Measurements from ENCODE around the gene ABCB9.
A peak's percentile ranks its signal among the peaks of the same experiment; 100 is the strongest.

Gene ABCB9

DNA sequence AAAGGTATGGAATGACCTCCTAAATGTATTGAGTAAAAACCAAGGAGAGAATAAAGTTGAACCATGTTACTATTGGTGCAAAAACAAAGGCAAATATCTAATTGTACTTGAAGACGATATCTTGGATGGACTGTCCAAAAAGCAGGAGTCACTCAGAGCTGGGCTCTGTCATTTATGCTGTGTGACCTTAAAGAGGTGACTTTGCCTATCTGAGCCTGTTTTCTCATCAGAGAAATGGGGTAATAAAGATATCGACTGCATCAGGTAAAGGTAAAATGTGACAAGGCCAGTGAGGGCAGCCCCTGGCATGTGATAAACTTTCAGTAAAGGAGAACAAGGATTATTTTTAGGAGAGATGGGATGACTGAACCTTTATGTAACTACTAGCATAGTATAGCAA is 1.8 kb upstream of the ABCB9 start:
- no peak for FAIRE-seq
- DNase-seq (ENCODE audit: insufficient read length, low spot score) = no peak
- TF ChIP-seq POU2F2 (IDR thresholded peaks at IDR 0.05; ENCODE audit: low read depth, low read length) = no peak
- no peak for TF ChIP-seq POLR2AphosphoS5 (IDR thresholded peaks at IDR 0.05; ENCODE audit: low read depth, low read length)
- no peak for TF ChIP-seq PAX5 (IDR thresholded peaks at IDR 0.05; ENCODE audit: insufficient read depth, low read length, severe bottlenecking)
- no peak for TF ChIP-seq TAF1 (IDR thresholded peaks at IDR 0.05; ENCODE audit: low read depth, low read length)
- TF ChIP-seq SPI1 (IDR thresholded peaks at IDR 0.05; ENCODE audit: low read depth, low read length) = no peak
- TF ChIP-seq POLR2A (IDR thresholded peaks at IDR 0.05; ENCODE audit: low read depth, low read length) = no peak

DNA sequence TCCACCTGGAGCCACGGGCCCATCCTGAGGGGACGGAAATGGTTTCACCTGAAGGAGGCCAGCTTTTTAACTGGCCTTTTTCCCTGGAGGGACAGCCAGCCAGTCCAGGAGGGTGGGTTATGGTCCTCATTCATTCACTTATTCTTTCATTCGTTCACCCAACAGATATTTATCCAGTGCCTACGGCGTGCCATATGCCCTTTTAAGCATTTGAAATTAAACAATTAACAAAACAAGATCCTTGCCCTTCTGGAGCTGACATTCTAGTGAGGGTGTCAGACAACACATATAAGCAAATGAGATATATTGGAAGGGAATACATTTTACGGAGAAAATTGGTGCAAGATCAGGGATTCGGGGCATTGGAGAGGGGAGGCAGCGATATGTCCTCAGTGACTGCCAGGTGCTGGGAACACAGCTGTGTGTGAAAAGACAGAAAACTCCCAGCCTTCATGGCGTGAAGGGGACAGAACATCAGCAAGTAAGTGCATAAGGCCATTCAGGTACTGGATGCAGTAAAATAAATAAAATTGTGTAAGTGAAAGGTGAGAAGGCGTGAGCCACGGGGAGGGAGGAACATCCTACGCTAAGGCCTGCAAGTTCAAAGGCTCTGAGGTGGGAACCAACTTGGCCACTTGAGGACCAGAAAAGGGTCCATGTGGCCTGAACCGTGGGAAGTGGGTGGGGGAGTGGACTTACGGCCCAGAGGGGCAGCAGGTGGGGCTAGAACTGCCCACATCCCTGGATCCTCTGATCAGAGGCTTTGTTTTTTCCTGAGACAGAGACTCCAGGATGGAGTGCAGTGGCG is 684 bp upstream of the ABCB9 start:
- DNase-seq (ENCODE audit: insufficient read length, low spot score) (no peak), FAIRE-seq (no peak)
- TF ChIP-seq POLR2A (IDR thresholded peaks at IDR 0.05; ENCODE audit: low read depth, low read length) (no peak), SPI1 (IDR thresholded peaks at IDR 0.05; ENCODE audit: low read depth, low read length) (no peak), PAX5 (IDR thresholded peaks at IDR 0.05; ENCODE audit: insufficient read depth, low read length, severe bottlenecking) (no peak), POLR2AphosphoS5 (IDR thresholded peaks at IDR 0.05; ENCODE audit: low read depth, low read length) (no peak), TAF1 (IDR thresholded peaks at IDR 0.05; ENCODE audit: low read depth, low read length) (no peak), POU2F2 (IDR thresholded peaks at IDR 0.05; ENCODE audit: low read depth, low read length) (no peak)

DNA sequence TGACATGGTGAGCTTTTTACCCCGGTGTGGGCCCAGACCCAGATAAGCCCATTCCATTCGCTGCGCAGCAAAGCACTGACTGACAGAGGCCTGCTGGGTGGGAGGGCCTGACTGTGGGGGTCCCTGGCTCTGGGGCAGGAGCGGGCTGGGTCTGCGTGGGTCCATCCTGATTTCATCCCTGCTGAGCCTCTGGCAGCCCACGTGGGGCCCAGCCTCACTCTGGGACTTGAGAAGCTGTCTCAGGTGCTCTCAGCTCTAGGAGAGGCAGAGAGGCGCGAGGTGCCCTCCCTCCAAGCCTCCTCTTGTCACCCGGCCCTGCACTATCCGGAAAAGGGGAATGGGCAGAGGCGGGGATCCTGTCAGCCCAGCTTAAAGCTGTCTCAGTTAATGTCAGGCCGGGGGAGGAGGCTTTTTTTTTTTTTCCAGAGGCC is 927 bp downstream of the ABCB9 start:
- FAIRE-seq = no peak
- no peak for TF ChIP-seq POLR2A (IDR thresholded peaks at IDR 0.05; ENCODE audit: low read depth, low read length)
- TF ChIP-seq TAF1 (IDR thresholded peaks at IDR 0.05; ENCODE audit: low read depth, low read length) = no peak
- no peak for TF ChIP-seq SPI1 (IDR thresholded peaks at IDR 0.05; ENCODE audit: low read depth, low read length)
- no peak for TF ChIP-seq POU2F2 (IDR thresholded peaks at IDR 0.05; ENCODE audit: low read depth, low read length)
- no peak for TF ChIP-seq POLR2AphosphoS5 (IDR thresholded peaks at IDR 0.05; ENCODE audit: low read depth, low read length)
- TF ChIP-seq PAX5 (IDR thresholded peaks at IDR 0.05; ENCODE audit: insufficient read depth, low read length, severe bottlenecking) = no peak
- no peak for DNase-seq (ENCODE audit: insufficient read length, low spot score)

DNA sequence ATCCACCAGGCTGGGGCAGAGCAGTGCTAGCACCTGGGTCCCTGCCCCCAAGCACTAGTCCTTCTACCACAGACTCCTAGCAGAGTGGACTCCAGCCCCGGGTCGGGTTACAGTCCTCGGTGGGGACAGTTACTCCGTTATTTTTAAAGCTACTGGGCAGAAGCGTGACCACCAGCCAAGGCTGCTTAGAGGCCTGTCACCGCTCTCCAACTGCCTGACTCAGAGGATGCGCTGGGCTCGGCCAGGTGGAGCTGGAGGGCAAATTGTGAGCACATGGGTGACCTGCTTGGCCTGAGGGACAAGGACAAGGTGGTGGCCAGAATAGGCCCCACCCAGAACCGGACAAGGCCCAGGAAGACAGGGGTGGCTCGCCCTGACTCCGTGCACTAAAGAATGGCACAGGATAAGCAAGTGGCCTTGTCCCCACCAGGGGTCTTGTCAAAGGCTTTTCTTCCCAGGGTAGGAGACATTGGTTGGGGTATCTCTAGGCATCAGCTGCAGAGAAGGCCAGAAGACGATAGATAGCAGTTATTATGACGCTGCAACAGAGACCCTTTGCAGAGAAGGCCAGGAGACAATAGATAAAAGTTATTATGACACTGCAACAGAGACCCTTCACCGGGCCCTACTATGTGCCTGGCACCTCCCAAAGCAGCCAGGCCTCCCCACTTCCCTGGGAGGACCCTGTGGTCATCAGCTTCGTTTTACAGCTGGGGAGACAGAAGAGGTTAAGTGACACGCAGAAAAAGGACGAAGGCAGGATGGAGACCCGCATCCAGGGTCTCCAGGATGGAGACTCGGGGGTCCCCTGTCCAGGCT is 1.6 kb downstream of the ABCB9 start:
- no peak for FAIRE-seq
- TF ChIP-seq TAF1 (IDR thresholded peaks at IDR 0.05; ENCODE audit: low read depth, low read length) (no peak), POLR2AphosphoS5 (IDR thresholded peaks at IDR 0.05; ENCODE audit: low read depth, low read length) (no peak), POU2F2 (IDR thresholded peaks at IDR 0.05; ENCODE audit: low read depth, low read length) (no peak), POLR2A (IDR thresholded peaks at IDR 0.05; ENCODE audit: low read depth, low read length) (no peak), PAX5 (IDR thresholded peaks at IDR 0.05; ENCODE audit: insufficient read depth, low read length, severe bottlenecking) (no peak), SPI1 (IDR thresholded peaks at IDR 0.05; ENCODE audit: low read depth, low read length) (no peak)
- no peak for DNase-seq (ENCODE audit: insufficient read length, low spot score)

DNA sequence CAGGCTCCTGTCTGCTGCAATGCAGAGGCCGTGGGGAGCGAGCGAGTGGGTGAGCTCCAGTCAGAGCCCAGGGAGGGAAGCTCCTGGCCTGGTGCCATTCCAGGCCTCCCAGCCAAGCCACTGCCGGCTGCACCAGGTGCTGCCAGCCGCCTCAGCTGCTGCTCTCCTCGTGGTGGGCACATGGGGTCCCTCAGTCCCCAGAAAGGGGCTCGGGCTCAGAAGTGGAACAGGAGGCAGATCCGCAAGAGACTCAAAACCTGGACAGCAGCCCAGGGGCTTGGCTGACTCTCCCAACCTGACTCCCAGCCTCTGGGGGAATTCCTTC is 2.4 kb downstream of the ABCB9 start:
- no peak for TF ChIP-seq SPI1 (IDR thresholded peaks at IDR 0.05; ENCODE audit: low read depth, low read length)
- no peak for TF ChIP-seq POU2F2 (IDR thresholded peaks at IDR 0.05; ENCODE audit: low read depth, low read length)
- no peak for TF ChIP-seq POLR2A (IDR thresholded peaks at IDR 0.05; ENCODE audit: low read depth, low read length)
- TF ChIP-seq PAX5 (IDR thresholded peaks at IDR 0.05; ENCODE audit: insufficient read depth, low read length, severe bottlenecking) = no peak
- TF ChIP-seq POLR2AphosphoS5 (IDR thresholded peaks at IDR 0.05; ENCODE audit: low read depth, low read length) = no peak
- TF ChIP-seq TAF1 (IDR thresholded peaks at IDR 0.05; ENCODE audit: low read depth, low read length) = no peak
- FAIRE-seq = no peak
- no peak for DNase-seq (ENCODE audit: insufficient read length, low spot score)

DNA sequence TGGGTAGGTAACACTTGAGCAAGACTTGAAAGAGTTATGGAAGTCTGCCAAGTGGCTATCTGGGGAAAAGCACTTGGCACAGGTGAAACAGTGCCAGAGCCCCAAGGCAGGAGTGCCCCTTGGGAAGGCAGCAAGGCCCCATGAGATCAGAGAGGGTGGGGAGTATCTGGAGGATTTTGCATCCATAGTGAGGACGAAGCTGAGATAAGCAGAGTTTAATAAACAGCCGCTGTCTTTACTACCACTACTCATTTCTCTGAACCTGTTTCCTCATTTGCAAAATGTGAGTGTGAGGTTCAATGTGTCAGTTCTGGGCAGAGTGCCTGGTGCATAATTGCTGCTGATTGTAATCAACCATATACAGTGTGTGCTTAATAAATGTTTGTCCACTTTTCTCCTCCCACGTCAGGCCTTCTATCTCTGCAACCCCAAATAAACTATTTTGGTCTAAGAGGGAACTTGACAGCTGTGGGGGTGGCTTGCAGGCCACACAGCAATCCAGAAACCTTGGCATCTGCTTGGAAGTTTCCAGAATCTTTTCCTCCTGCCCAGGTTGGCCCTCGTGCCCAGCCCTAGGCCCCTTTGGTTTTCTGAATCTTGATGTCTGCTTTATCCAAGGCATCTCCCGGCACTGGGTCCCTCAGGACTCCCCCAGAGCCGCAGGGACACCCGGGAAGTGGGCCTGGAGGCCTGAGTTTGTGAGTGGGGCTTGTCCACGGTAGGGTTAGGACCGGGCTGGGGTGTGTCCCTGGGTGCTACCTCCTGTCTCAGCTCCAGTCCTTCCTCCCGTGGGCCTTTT is 4.5 kb downstream of the ABCB9 start:
- DNase-seq (ENCODE audit: insufficient read length, low spot score) (no peak), FAIRE-seq (peak; percentile 71)
- TF ChIP-seq PAX5 (IDR thresholded peaks at IDR 0.05; ENCODE audit: insufficient read depth, low read length, severe bottlenecking) (no peak), POLR2A (IDR thresholded peaks at IDR 0.05; ENCODE audit: low read depth, low read length) (no peak), POU2F2 (IDR thresholded peaks at IDR 0.05; ENCODE audit: low read depth, low read length) (no peak), TAF1 (IDR thresholded peaks at IDR 0.05; ENCODE audit: low read depth, low read length) (no peak)

DNA sequence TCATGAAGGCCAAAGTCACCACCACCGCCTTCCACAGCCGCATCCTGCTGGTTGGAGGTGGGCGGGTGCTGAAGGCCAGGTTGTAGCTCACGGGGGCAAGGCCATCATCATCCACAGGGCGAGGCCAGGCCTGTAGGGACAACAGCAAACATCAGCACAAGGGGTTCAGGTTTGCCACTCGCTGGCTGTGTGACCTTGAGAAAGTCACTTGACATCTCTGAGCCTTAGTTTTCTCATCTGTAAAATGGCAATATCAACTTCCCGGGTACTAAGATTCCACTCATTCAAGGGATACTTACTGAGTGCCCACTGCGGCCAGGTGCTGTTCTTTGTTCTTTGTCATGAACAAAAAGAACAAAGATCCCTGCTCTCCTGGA is 6.1 kb downstream of the ABCB9 start:
- FAIRE-seq = no peak
- TF ChIP-seq SPI1 (IDR thresholded peaks at IDR 0.05; ENCODE audit: low read depth, low read length) (no peak), PAX5 (IDR thresholded peaks at IDR 0.05; ENCODE audit: insufficient read depth, low read length, severe bottlenecking) (no peak), POLR2A (IDR thresholded peaks at IDR 0.05; ENCODE audit: low read depth, low read length) (no peak), TAF1 (IDR thresholded peaks at IDR 0.05; ENCODE audit: low read depth, low read length) (no peak), POLR2AphosphoS5 (IDR thresholded peaks at IDR 0.05; ENCODE audit: low read depth, low read length) (no peak), POU2F2 (IDR thresholded peaks at IDR 0.05; ENCODE audit: low read depth, low read length) (no peak)
- no peak for DNase-seq (ENCODE audit: insufficient read length, low spot score)

DNA sequence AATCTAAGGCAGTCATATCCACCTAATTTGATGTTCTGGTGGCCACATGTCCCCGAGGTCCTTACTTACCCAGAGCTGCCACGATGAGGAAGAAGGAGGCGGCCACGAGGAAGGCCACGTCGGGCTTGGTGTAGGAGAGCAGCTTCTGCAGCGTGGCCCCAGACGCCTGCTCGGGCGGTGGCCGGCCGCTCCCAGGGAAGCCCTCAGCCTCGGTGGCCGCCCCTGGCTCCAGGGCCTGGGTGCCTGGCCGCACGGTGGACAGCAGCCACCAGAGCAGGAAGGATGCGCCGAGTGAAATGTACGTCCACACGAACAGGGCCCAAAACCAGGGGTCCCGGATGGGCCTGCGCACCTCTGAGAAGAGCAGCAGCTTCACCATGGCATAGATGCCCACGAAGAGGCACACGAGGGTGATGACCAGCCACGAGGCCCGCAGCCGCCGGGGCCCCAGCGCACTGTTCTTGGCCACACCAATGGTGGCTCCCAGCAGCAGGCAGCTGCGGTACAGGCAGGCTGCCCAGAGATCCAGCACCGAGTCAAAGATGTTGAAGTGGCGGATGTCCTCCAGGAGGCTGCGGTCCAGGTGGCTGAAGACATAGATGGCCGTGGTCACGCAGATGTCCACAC is 6.6 kb downstream of the ABCB9 start:
- FAIRE-seq (no peak), DNase-seq (ENCODE audit: insufficient read length, low spot score) (no peak)
- TF ChIP-seq POLR2AphosphoS5 (IDR thresholded peaks at IDR 0.05; ENCODE audit: low read depth, low read length) (no peak), POU2F2 (IDR thresholded peaks at IDR 0.05; ENCODE audit: low read depth, low read length) (no peak), TAF1 (IDR thresholded peaks at IDR 0.05; ENCODE audit: low read depth, low read length) (no peak), PAX5 (IDR thresholded peaks at IDR 0.05; ENCODE audit: insufficient read depth, low read length, severe bottlenecking) (no peak), SPI1 (IDR thresholded peaks at IDR 0.05; ENCODE audit: low read depth, low read length) (no peak), POLR2A (IDR thresholded peaks at IDR 0.05; ENCODE audit: low read depth, low read length) (no peak)

Data from GM12891 (cell line).